Stomach (tissue), 4 donors: ENCODE results near the gene LRP6.

ENCODE experiments used
- CTCF ChIP-seq, 7 experiments: fragments of 450-650 bp in 4 of 7; fragments of 200-600 bp in 3 of 7; sonication (generic) in 3 of 7; IDR thresholded peaks; one replicate each; pipeline ENCODE4 v1.5.1; 2016 to 2019; ENCODE audit warnings: antibody characterized with exemption in 7 of 7, control low read depth in 2 of 7, mild to moderate bottlenecking in 1 of 7
- EP300 ChIP-seq: sonication (generic); formaldehyde crosslinking; IDR thresholded peaks from one replicate; pipeline ENCODE4 v1.6.1; 2017; ENCODE audit warnings: antibody characterized with exemption
- POLR2A ChIP-seq, 4 donors: fragments of 450-650 bp; IDR thresholded peaks; one replicate each; pipeline ENCODE4 v1.6.1; 2016; ENCODE audit warnings: antibody characterized with exemption in 4 of 4, control low read depth in 2 of 4, mild to moderate bottlenecking in 1 of 4, moderate library complexity in 1 of 4
- POLR2AphosphoS5 ChIP-seq, 3 donors: sonication (generic); formaldehyde crosslinking; IDR thresholded peaks; one replicate each; pipeline ENCODE4 v1.6.1; 2016; ENCODE audit warnings: antibody characterized with exemption in 3 of 3

GRCh38 chr12:12254553-12254952, 12.3 kb downstream of the LRP6 start:
- TF ChIP-seq CTCF (IDR thresholded peaks at IDR 0.05), result no peak
- TF ChIP-seq POLR2A (IDR thresholded peaks at IDR 0.05), result no peak
- TF ChIP-seq POLR2AphosphoS5 (IDR thresholded peaks at IDR 0.05), result no peak
- no peak for TF ChIP-seq EP300
